Effector CD8-positive, alpha-beta T cell (primary cell): ENCODE measurements around the gene MTMR10.

Source experiments
- DNase-seq: peaks from one replicate; lab custom pipeline; 2025; lab: John Stamatoyannopoulos, UW

The MTMR10 gene

DNA sequence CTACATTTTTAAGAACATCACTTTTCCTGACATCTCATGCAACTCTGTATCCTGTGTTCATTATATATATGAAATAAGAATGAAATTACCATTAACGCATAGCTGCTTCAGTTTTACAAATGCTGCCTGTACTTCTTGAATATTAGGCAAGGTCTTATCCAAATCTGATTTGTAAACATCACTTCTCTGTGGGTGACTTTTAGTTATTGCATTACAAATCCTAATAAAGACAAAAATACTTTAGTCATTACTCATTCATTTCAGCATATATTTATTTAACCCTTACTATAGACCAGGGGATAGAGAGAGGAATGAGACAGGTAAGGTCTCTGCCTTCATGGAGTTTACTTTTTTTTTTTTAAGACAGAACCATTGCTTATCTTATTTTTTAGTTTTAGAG lies 36.8 kb downstream of the MTMR10 start:
- DNase-seq, result no peak

DNA sequence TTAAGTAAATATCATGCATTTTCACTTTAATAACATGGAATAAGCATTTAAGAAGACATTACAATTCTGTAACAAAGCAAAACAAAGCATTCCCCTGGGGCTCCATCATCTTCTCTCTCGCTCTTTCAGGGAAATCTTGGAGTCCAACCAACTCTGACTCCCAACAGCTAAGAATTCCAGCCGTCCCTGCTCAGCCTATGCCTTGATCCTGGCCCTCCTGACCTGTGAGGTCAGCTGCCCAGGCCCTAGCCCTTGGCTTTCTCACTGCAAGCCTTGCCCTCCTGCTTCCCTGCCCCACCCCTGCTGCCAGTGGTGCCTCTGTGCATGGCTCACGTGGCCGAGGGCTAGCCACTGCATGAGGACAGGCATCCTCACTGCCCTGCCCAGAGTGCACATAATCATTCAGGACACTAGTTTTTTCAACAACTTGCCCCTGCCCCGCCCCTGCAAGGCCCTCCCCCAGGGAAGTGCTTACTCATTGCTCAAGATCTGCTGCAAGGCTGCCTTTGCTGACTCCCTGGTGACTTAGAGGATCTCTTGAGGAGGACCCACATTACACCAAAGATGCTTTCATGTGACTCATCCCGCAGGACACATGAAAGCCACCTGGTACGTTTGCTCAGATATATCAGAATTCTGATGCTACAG lies 37.6 kb downstream of the MTMR10 start:
- DNase-seq, result no peak

DNA sequence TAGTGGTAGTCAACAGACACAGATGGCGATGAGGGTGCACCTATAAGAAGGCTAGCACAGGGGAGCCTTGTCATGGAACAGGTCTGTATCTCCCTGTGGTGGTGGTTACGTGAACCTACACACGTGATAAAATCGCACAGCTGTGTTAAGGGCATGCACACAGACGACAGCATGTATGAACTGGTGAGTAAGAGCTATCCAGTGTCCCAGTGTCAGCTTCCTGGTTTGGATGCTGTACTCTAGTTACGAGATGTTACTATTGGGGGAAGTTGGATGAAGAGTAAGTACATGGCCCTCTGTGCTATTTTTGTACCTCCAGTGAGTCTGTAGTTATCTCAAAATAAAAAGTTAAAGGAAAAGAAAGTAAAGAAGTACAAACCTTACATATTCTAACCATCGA lies 38.2 kb downstream of the MTMR10 start:
- no peak for DNase-seq

DNA sequence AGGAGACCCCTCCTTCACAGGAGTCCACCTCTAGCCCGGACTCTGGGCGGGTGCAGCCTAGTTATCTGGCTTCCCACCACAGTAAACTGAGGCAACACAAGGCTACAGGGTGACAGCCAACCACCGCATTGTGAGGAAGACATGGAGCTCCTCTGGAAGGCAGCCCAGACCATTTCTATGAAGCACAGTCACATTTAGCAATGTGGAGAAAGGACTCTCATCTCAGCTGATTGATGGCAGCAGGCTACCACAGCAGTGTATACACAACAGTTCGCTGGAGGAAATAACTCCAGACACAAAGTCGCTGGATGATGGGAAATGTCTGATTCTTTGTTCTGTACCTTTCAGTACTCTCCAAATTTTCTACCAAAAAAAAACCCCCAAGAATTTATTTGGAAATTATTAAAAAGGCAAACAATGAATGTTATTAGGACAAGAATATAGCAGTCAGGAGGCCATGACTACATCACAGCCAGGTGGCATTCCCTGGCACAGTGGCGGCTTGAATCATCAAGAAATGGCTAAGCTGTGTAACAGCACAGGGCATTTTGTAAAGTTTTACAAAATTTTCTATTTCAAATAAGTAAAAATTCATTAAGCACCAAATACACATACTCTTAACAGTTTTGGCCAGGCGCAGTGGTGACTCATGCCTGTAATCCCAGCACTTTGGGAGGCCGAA lies 47.6 kb downstream of the MTMR10 start:
- DNase-seq, result no peak

DNA sequence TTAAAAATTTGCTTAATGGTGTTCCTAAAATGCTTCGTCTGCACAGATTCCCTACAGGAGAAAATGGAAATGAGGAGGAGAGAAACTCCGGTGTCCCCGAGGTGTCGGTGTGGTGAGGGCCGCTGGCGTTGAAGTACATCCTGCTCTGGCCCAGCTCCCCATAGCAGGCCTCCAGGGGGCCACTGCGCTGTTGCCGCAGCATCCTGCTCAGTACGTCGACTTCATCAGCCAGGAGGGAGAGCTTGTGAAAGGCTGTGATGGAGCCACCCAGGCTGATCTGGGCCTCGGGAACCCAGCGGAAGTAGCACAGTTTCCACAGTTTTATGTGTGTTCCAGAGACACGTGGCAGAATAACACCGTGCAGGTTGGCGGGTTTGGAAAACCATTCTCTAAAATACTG lies 49.9 kb downstream of the MTMR10 start:
- no peak for DNase-seq

DNA sequence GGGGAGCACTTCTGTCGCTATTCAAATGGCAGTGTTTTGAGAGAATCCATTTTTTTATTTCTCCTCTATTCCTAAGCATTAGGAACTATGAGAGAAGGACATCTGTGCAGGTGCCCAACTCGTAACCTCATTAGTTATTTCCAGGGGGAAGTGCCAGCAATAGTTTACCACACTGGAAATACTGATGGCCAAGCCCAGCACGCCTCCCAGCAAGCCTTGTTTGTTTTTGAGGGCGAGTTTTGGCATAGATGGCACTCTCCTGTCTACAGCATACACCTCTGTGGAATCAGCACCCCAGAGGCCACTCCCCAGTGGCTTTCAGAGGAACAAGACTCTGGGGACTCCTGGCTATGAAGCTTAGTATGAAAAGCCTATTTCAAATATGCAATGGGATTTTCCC lies 51.1 kb downstream of the MTMR10 start:
- DNase-seq, result no peak

DNA sequence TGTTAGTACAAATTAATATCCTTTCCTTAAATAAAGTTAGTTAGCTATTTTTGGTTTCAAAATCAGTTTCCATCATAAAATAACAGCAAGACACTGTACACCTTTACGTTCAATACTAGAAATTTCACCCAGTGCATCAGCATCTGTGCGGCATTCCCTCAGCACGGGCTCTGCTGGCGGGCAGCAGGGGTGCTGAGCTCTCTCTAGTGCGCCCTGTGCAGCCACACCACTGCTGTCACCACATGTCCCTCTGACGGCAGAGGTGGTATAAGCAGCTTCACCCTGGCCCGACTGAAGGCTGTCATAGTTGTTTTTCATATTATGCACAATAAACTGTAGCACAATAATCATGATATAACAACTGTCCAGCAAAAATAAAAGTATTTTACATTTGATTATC lies 52.3 kb downstream of the MTMR10 start:
- DNase-seq, result no peak

DNA sequence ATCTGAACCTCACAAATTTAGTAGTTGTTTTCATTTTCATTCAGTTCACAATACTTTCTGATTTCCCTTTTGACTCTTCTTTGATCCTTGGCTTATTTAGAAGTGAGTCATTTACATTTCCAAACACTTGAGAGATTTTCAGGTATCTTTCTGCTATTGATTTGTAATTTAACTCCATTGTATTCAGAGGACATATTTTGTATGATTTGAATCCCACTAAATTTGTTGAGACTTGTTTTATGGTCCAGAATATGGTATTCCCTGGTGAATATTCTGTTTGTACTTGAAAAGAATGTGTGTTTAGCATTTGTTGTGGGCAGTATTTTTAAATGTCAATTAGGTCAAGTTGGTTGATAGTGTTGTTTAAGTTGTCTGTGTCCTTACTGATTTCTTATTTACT lies 58.1 kb downstream of the MTMR10 start:
- no peak for DNase-seq

DNA sequence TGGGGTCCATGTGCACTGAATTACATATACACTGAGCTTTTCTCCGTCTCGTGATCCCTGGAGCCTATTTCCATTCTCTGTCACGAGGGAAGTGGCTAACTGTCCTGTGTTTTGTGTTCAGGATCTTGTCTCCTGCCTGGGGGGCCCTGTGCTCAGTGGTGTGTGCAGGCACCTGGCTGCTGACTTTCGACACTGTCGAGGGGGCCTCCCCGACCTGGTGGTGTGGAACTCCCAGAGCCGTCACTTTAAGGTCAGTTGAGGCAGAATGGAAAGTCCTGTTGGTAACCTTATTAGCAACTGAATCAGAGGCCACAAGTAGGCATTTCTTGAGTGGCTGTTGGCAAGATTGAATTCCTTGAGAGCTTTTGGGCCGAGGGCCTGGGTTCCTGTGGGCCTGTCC lies 61.0 kb downstream of the MTMR10 start:
- DNase-seq, result no peak

DNA sequence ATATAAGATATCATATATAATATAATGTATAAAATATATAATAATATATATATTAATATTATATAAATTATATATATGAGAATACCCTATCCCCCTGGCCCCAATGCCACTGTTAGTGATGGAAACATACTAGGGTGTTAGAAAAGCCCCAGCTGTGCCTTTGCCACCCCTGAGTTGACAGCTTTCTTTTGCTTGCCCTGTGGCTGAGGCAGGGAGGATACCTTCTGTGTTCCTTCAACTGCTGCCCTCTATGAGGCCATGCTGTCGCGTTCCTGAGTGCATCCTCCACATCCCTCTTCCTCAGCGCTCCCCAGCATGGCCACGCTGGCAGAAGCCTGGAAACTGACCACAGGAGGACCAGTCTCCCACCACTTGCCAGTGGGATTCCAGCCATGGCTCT lies 61.4 kb downstream of the MTMR10 start:
- no peak for DNase-seq

DNA sequence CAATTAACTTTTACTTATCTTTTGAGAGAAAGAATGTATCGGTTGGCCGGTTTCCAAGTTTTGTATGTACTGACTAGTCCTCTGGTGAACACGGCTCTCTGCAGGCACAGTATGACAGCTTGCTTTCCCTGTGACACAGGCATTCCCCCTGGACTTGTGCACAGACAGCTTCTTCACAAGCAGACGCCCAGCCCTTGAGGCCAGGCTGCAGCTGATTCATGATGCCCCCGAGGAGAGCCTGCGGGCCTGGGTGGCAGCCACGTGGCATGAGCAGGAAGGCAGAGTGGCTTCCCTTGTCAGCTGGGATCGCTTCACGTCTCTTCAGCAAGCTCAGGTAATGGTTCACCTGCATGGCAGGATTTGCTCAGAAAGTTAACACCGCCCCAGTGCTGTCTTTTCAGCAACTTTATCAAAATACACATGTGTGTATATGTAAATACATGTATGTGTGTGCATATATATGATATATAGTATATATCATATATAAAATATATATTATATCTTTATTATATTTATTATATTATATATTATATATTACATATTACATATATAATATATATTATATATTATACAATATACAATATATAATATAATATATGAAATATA lies 62.3 kb downstream of the MTMR10 start:
- no peak for DNase-seq

DNA sequence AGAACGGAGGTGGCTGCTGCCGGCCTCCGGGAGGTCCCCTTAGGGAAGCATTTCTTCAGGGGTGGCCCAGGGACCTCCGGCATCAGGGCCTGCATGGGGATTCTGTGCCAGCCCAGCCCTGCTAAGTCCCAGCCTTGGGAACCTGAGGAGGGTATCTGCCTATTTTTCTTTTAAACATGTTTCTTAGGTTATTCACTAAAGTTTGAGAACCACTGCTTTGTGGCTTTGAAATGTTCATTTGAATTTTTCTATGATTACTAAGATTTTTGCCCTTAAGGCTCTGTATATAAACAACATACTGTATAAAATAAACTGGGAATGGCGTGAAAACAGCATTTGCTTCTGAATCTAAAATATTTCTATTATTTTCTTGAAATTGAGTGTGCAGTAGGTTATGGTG lies 63.4 kb downstream of the MTMR10 start:
- no peak for DNase-seq

DNA sequence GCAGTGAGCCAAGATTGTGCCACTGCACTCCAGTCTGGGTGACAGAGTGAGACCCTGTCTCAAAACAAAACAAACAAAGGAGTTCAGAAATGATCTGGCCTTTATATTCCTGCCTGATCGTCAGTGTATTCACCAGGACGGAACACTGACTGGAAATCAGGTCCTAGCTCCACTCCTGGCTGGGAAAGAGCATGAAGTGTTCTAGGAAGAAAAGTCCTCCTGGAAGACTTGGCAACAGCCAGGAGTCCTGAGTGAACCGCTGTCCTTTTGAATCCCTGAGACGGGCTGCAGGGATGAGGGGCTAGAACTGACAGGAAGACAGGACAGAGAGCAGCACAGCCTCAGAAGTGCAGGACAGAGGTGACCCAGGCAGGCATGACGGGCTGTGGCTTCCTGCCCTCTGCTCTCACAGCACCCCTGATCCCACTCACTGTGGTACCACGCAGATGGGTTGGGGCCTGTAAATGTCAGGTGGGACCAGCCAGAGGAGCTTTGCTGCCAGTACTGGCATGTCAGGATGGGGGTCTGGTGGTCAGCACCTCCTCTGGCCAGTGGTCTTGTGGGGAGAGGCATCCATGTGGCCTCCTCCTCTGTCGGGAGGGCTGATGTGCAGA lies 64.2 kb downstream of the MTMR10 start:
- no peak for DNase-seq

DNA sequence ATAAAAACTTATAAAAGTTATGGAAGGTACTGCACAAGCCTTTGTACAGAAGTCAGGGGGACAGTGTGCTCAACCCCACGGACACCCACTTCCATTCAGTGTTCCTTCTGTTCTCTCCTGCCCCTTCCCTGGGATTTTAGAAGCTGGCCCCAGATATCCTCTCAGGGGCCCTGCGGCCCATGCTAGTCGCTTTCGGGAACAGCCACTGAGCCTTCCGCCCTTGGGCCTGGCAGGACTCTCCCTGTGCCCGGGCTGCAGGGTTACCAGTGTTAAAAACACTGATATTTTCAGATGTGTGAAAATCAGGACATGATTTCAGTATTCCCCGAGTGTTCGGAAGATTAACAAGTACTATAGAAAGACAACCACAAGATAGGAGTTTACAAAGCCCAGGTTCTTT lies 65.3 kb downstream of the MTMR10 start:
- DNase-seq, result no peak

DNA sequence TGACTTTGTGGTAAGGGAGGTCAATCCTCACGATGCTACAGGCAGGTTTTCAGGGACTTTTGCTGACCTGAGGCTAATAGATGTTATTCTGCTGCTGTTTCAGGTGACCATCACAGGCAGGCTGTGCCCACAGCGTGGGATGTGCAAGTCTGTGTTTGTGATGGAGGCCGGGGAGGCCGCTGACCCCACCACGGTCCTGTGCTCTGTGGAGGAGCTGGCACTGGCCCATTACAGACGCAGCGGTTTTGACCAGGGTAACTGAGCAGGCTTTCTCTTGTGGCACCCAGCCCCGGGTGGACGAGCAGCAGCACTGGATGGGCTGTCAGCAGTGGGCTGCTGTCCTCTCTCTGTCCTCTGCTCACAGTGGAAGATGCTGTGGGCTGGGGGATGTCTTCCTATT lies 65.7 kb downstream of the MTMR10 start:
- no peak for DNase-seq

DNA sequence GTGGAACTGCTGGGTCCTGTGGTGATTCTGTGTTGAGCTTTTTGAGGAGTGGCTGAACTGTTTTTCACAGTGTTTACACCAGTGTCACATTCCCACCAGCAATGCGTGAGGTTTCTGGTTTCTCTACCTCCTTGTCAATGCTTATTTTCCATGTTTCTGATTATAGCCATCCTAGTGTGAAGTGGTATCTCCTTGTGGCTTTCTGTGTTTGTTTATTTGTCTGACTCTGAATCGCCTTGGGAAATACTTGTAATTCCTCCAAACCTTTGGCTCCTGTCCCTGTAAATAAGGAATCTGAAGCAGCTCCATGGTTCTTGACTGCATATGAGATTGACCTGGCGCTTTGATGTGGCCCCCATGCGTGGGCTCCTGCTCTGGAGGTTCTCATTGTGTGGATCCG lies 67.1 kb downstream of the MTMR10 start:
- no peak for DNase-seq

DNA sequence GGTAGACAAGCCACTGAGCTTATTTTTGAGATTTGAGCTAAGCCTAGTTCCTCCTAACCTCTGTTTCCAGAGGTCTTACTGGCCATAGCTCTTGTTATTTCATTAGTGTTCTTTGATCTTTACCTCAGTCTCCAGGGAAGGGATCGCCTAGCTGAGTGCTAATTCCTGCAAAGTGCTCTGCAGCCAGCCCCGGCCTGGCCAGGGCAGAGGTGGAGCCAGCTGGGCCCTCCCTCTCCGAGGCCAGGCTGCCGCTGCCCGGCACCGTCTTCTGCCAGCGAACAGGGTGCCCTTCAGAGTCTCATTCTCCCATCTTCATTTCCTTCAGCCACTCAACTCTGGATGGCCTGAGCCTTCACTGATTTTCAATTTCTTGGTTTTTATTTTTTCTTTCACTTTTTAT lies 68.0 kb downstream of the MTMR10 start:
- DNase-seq, result no peak

DNA sequence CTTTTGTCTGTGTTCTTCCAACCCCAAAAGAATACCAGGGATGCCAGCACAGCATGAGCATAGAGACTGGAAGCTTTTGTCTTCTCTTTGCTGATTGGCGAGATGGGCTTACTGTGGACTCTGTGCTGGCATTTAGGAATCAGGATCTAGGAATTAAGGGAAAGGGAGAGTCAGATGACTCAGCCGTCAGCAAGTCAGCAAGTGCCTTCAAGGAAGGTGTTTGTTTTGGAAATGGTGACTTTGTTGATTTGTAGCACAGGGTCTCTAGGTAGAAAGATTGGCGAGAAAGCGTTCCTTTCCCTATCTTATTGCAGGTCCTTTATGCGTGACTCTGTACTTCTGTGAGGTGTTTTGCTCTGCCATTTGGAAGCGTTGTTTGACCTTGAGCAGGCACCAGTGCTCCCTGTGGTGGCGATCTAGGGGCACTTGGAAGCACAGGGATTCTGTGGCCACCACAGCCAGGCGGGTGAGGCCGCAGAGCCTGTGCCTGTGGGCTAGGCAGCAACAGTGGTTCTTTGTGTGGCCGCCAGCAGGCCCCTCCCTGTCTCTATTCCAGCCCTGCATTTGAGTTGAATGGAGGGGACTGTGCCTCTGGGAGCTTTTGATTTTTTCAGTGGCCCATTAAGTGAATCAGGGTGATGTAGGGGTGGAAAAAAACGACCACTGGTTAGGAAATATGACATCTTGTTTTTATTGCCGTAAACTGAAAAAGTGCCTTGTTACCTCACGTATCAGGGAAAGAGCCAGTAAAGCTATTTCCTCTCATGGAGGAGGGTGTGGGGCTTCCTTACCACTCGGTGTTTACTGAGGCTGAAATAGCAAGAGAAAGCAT lies 68.7 kb downstream of the MTMR10 start:
- DNase-seq, result no peak

DNA sequence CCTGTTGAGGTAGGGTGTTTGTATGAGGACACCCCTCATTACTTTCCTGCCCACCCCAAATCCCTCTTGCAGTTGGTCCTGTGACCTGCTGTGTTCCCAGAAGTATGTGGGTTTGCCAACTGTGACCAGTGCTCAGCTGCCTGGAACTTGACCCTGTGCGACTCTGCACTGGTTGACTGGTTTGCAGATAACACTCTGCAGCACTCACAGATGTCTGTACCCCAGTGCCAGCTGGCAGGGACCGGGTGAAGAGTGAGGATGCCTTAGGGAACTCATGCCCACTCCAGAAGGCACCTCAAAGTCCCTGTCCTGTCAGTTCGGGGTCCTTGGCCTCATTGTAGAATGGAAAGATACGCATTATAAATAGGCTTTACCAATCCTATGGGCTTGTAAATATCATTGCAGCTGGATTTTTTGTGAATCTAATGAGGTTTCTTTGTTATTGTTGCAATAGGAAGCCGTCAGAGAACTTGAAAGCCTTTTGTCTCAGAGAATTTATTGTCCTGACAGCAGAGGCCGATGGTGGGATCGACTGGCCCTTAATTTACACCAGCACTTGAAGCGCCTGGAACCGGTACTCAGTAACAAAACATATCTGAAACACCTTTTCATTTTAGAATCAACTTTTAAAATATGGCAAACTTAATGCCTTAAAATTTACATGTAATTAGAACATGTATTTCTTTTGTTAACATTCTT lies 69.5 kb downstream of the MTMR10 start:
- no peak for DNase-seq

DNA sequence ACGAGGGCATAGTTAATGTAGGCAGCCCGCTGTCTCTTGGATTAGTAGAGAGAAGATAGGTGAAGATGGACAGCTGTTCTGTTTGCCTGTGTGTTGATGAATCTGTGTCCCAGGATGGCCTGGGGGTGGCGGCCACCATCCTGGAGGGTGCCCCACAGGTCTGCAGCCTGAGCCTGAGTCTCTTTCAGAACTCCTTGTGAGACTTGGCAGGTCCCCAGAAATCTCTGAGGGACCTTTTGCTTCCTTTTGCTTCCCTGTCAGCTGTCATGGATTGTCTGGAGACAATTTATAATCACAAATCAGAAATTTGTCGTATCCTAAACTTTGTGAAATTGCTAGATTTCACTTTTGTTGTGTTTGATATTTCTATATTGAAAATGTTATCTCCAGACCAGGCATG lies 70.3 kb downstream of the MTMR10 start:
- no peak for DNase-seq

DNA sequence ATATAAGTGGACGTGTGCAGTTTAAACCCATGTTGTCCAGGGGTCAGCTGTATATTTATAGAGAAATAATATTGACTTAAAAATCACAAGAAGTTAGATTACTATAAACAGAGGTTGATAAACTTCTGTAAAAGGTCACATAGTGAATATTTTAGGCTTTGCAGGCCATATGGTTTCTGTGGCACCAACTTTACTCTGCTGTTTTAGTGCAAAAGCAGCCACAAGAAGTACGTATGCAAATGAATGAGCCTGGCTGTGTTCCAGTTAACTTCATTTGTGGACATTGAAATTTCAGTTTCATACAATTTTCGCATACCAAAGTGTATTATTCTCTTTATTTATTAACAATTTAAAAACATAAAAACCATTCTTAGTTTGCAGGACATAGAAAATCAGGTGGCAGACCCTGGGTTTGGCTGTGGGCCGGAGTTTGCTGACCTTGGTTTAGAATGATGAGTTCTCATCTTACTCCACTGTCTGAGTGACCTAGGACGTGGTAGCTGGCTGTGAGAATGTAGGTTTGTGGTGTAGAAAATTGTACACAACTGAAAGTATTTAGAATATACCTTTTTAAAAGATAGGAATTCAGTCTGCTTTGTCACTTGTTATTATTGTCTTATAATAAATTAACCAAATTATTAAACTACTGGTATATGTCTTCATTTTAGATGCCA lies 71.4 kb downstream of the MTMR10 start:
- DNase-seq, result no peak
